HK-2 (cell line): ENCODE measurements around the gene R3HCC1L.
A peak's percentile ranks its signal among the peaks of the same experiment; 100 is the strongest.
"Not testable (repeated sequence)": the region's sequence is repeated elsewhere in the genome, so short reads cannot be mapped to it uniquely, and the experiment has no call there.

Experiments used
- DNase-seq: peaks from one replicate; pipeline ENCODE4 v3.0.0-alpha.2; 2018; ENCODE audit not compliant: unreplicated experiment

Gene R3HCC1L

GRCh38 chr10:98131619-98132018 lies 2.8 kb upstream of the R3HCC1L start:
- no peak for DNase-seq

- not testable (repeated sequence) for DNase-seq
Observed at GRCh38 chr10:98133075-98133752, 1.2 kb upstream of the R3HCC1L start.

GRCh38 chr10:98134117-98134430 lies 383 bp upstream of the R3HCC1L start:
- DNase-seq = no peak

GRCh38 chr10:98135222-98135899 lies 904 bp downstream of the R3HCC1L start:
- DNase-seq = no peak

GRCh38 chr10:98136775-98137174 lies 2.3 kb downstream of the R3HCC1L start:
- DNase-seq = not testable (repeated sequence)

GRCh38 chr10:98138031-98138430 lies 3.6 kb downstream of the R3HCC1L start:
- no peak for DNase-seq

GRCh38 chr10:98139431-98139830 lies 5.0 kb downstream of the R3HCC1L start:
- DNase-seq = no peak

GRCh38 chr10:98141484-98142073 lies 7.1 kb downstream of the R3HCC1L start:
- no peak for DNase-seq

GRCh38 chr10:98144985-98145384 lies 10.5 kb downstream of the R3HCC1L start:
- DNase-seq = no peak

- no peak for DNase-seq
Observed at GRCh38 chr10:98149858-98150257, 15.4 kb downstream of the R3HCC1L start.

- DNase-seq = no peak
Observed at GRCh38 chr10:98150544-98150943, 16.1 kb downstream of the R3HCC1L start.

- not testable (repeated sequence) for DNase-seq
Observed at GRCh38 chr10:98152778-98153177, 18.3 kb downstream of the R3HCC1L start.

GRCh38 chr10:98153213-98153958 lies 18.9 kb downstream of the R3HCC1L start:
- not testable (repeated sequence) for DNase-seq

GRCh38 chr10:98154076-98154475 lies 19.6 kb downstream of the R3HCC1L start:
- no peak for DNase-seq

GRCh38 chr10:98158576-98158975 lies 24.1 kb downstream of the R3HCC1L start:
- DNase-seq = no peak

- DNase-seq = no peak
Observed at GRCh38 chr10:98163941-98164340, 29.5 kb downstream of the R3HCC1L start.

- no peak for DNase-seq
Observed at GRCh38 chr10:98167191-98167590, 32.7 kb downstream of the R3HCC1L start.

GRCh38 chr10:98168147-98168546 lies 33.7 kb downstream of the R3HCC1L start:
- peak; percentile 15 for DNase-seq

- DNase-seq = no peak
Observed at GRCh38 chr10:98168766-98169165, 34.3 kb downstream of the R3HCC1L start.

- no peak for DNase-seq
Observed at GRCh38 chr10:98169379-98169778, 34.9 kb downstream of the R3HCC1L start.

- DNase-seq = peak; percentile 28
Observed at GRCh38 chr10:98170249-98171117, 36.0 kb downstream of the R3HCC1L start.

- no peak for DNase-seq
Observed at GRCh38 chr10:98172073-98172472, 37.6 kb downstream of the R3HCC1L start.
